Fibroblast of upper back skin (primary cell): ENCODE data around the gene IFITM10.
"Not testable (repeated sequence)": the region's sequence is repeated elsewhere in the genome, so short reads cannot be mapped to it uniquely, and the experiment has no call there.

Source experiments
- DNase-seq: peaks from one replicate; pipeline ENCODE4 v3.0.0-alpha.2; 2013

The IFITM10 gene

GRCh38 chr11:1689250-1690166 lies 60.9 kb downstream of the IFITM10 start:
- DNase-seq, result not testable (repeated sequence)

DNA sequence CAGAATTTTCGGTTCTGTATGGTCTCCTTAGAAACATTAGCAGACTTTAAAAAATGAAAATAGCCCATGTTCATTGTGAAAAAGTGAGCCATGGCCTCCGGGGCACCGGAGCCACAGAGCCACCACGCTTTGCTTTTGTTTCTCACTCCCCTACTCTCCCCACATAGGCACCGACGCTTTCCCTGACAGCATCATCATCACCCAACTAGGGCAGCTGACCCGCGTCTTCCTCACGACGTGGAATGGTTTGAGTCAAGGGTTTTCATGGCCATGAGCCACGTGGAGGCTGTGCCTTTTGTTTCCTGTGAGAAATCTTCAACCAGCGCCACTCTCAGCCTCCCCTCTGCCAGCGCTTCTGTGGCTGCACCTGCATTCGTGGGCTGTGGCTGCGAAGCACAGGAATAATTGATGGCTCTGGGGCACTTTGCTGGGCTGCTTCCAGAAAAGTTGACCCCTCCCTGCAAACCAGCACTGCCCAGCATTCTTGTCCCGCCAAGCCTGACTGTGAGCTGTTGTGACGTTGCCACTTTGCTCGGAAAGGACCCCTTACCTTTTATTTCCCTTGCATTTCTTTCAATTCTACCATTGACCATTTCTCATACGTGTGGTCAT lies 62.0 kb downstream of the IFITM10 start:
- DNase-seq, result not testable (repeated sequence)

- not testable (repeated sequence) for DNase-seq
Measured at GRCh38 chr11:1686220-1686619, 64.2 kb downstream of the IFITM10 start.

- not testable (repeated sequence) for DNase-seq
Measured at GRCh38 chr11:1684886-1685874, 65.2 kb downstream of the IFITM10 start.

- DNase-seq, result not testable (repeated sequence)
Measured at GRCh38 chr11:1683904-1684572, 66.4 kb downstream of the IFITM10 start.

GRCh38 chr11:1683216-1683615 lies 67.2 kb downstream of the IFITM10 start:
- DNase-seq, result not testable (repeated sequence)
